Neural cell (in vitro differentiated cells): ENCODE measurements around the gene RAB2B.

Source experiments
- EP300 ChIP-seq: fragments of 450-650 bp; conservative IDR thresholded peaks from 2 replicates; pipeline ENCODE4 v1.6.1; 2014; ENCODE audit warnings: antibody characterized with exemption, mild to moderate bottlenecking, moderate library complexity; ENCODE audit not compliant: poor library complexity, severe bottlenecking
- EZH2 ChIP-seq: fragments of 200-600, 300-800 bp; shearing (Covaris generic), sonication (generic); IDR thresholded peaks from 2 replicates; pipeline ENCODE4 v1.6.1; 2014; ENCODE audit warnings: antibody characterized with exemption, low read length, borderline replicate concordance, mild to moderate bottlenecking; ENCODE audit not compliant: insufficient read depth, poor library complexity, severe bottlenecking
- MXI1 ChIP-seq: fragments of 450-650 bp; conservative IDR thresholded peaks from 2 replicates; pipeline ENCODE4 v1.6.1; 2014; ENCODE audit warnings: antibody characterized with exemption, mild to moderate bottlenecking; ENCODE audit not compliant: poor library complexity, severe bottlenecking
- POLR2AphosphoS5 ChIP-seq: IDR thresholded peaks from 2 replicates; pipeline ENCODE4 v1.6.1; 2012
- RAD21 ChIP-seq: fragments of 450-650 bp; conservative IDR thresholded peaks from 2 replicates; pipeline ENCODE4 v1.6.1; 2014; ENCODE audit warnings: antibody characterized with exemption, mild to moderate bottlenecking, moderate library complexity
- SMC3 ChIP-seq: fragments of 450-650 bp; conservative IDR thresholded peaks from 2 replicates; pipeline ENCODE4 v1.6.1; 2014; ENCODE audit warnings: antibody characterized with exemption, mild to moderate bottlenecking, moderate library complexity; ENCODE audit not compliant: poor library complexity
- TAF1 ChIP-seq: IDR thresholded peaks from 2 replicates; pipeline ENCODE4 v1.6.1; 2012; ENCODE audit warnings: low read depth
- TF ChIP-seq, protein P1 (sequence below): fragments of 450-650 bp; IDR thresholded peaks from 2 replicates; pipeline ENCODE4 v1.5.1; 2014; ENCODE audit warnings: antibody characterized with exemption, mild to moderate bottlenecking, moderate library complexity; ENCODE audit not compliant: poor library complexity, severe bottlenecking
- TF ChIP-seq, protein P2 (sequence below): IDR thresholded peaks from 2 replicates; pipeline ENCODE4 v1.6.1; 2012; ENCODE audit warnings: borderline replicate concordance

DNA sequence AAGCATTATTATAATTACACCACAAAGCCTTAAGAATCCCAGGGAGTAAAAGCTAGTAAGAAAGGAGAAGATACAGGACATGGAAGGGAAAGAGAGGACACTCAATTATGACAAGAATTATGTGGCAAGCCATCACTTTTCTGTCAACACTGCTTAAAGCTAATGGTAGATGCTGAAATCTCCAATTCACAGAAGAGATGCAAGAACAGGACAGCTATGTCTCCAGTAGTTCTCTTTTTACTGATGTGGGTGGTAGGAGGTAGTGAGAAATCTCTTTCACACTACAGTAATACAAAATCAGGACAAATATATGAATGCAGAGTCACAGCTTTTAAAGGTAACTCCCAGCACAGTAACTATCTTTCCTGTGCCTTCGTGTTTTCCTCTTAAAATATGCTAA, 50.1 kb downstream of the RAB2B start:
- TF ChIP-seq, protein P1, sequence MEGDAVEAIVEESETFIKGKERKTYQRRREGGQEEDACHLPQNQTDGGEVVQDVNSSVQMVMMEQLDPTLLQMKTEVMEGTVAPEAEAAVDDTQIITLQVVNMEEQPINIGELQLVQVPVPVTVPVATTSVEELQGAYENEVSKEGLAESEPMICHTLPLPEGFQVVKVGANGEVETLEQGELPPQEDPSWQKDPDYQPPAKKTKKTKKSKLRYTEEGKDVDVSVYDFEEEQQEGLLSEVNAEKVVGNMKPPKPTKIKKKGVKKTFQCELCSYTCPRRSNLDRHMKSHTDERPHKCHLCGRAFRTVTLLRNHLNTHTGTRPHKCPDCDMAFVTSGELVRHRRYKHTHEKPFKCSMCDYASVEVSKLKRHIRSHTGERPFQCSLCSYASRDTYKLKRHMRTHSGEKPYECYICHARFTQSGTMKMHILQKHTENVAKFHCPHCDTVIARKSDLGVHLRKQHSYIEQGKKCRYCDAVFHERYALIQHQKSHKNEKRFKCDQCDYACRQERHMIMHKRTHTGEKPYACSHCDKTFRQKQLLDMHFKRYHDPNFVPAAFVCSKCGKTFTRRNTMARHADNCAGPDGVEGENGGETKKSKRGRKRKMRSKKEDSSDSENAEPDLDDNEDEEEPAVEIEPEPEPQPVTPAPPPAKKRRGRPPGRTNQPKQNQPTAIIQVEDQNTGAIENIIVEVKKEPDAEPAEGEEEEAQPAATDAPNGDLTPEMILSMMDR: no peak
- TF ChIP-seq MXI1 (no peak), EZH2 (no peak), EP300 (no peak), POLR2AphosphoS5 (no peak), TAF1 (no peak), RAD21 (no peak), SMC3 (no peak)
- TF ChIP-seq, protein P2, sequence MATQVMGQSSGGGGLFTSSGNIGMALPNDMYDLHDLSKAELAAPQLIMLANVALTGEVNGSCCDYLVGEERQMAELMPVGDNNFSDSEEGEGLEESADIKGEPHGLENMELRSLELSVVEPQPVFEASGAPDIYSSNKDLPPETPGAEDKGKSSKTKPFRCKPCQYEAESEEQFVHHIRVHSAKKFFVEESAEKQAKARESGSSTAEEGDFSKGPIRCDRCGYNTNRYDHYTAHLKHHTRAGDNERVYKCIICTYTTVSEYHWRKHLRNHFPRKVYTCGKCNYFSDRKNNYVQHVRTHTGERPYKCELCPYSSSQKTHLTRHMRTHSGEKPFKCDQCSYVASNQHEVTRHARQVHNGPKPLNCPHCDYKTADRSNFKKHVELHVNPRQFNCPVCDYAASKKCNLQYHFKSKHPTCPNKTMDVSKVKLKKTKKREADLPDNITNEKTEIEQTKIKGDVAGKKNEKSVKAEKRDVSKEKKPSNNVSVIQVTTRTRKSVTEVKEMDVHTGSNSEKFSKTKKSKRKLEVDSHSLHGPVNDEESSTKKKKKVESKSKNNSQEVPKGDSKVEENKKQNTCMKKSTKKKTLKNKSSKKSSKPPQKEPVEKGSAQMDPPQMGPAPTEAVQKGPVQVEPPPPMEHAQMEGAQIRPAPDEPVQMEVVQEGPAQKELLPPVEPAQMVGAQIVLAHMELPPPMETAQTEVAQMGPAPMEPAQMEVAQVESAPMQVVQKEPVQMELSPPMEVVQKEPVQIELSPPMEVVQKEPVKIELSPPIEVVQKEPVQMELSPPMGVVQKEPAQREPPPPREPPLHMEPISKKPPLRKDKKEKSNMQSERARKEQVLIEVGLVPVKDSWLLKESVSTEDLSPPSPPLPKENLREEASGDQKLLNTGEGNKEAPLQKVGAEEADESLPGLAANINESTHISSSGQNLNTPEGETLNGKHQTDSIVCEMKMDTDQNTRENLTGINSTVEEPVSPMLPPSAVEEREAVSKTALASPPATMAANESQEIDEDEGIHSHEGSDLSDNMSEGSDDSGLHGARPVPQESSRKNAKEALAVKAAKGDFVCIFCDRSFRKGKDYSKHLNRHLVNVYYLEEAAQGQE: no peak
